Fibroblast of skin of right quadriceps (primary cell): ENCODE results near the gene AOPEP.

Experiments used
- DNase-seq: peaks from one replicate; pipeline ENCODE4 v3.0.0-alpha.2; 2013

The AOPEP gene

GRCh38 chr9:94768766-94769165 lies 42.3 kb downstream of the AOPEP start:
- no peak for DNase-seq

- DNase-seq = no peak
Observed at GRCh38 chr9:94770334-94770733, 43.8 kb downstream of the AOPEP start.

- no peak for DNase-seq
Observed at GRCh38 chr9:94771096-94771495, 44.6 kb downstream of the AOPEP start.

GRCh38 chr9:94772144-94772543 lies 45.6 kb downstream of the AOPEP start:
- DNase-seq = no peak

GRCh38 chr9:94772639-94773303 lies 46.3 kb downstream of the AOPEP start:
- no peak for DNase-seq

- DNase-seq = no peak
Observed at GRCh38 chr9:94773655-94774054, 47.2 kb downstream of the AOPEP start.

- no peak for DNase-seq
Observed at GRCh38 chr9:94778013-94778412, 51.5 kb downstream of the AOPEP start.

- DNase-seq = no peak
Observed at GRCh38 chr9:94779031-94779430, 52.5 kb downstream of the AOPEP start.

- no peak for DNase-seq
Observed at GRCh38 chr9:94779693-94780290, 53.3 kb downstream of the AOPEP start.

- DNase-seq = no peak
Observed at GRCh38 chr9:94780516-94780950, 54.0 kb downstream of the AOPEP start.

- DNase-seq = peak; percentile 89
Observed at GRCh38 chr9:94782355-94783101, 56.0 kb downstream of the AOPEP start.

GRCh38 chr9:94783102-94783682 lies 56.7 kb downstream of the AOPEP start:
- DNase-seq = peak; percentile 86

- DNase-seq = no peak
Observed at GRCh38 chr9:94783928-94784327, 57.4 kb downstream of the AOPEP start.

- DNase-seq = peak; percentile 41
Observed at GRCh38 chr9:94785215-94786169, 59.0 kb downstream of the AOPEP start.

- no peak for DNase-seq
Observed at GRCh38 chr9:94786586-94786985, 60.1 kb downstream of the AOPEP start.

GRCh38 chr9:94787266-94787665 lies 60.8 kb downstream of the AOPEP start:
- no peak for DNase-seq

GRCh38 chr9:94788570-94789105 lies 62.1 kb downstream of the AOPEP start:
- no peak for DNase-seq

- no peak for DNase-seq
Observed at GRCh38 chr9:94791435-94791834, 64.9 kb downstream of the AOPEP start.

- DNase-seq = no peak
Observed at GRCh38 chr9:94792511-94792910, 66.0 kb downstream of the AOPEP start.

- DNase-seq = no peak
Observed at GRCh38 chr9:94794476-94795167, 68.1 kb downstream of the AOPEP start.

GRCh38 chr9:94796687-94797086 lies 70.2 kb downstream of the AOPEP start:
- DNase-seq = no peak

GRCh38 chr9:94798201-94798600 lies 71.7 kb downstream of the AOPEP start:
- DNase-seq = no peak
